HG02588 (cell line): ENCODE data around the gene EPN2.
A peak's percentile ranks its signal among the peaks of the same experiment; 100 is the strongest.
"Not testable (repeated sequence)": the region's sequence is repeated elsewhere in the genome, so short reads cannot be mapped to it uniquely, and the experiment has no call there.

Source experiments
- ATAC-seq: cut with Tn5 transposase; IDR thresholded peaks from one replicate; pipeline ENCODE4 v1.9.1; 2021; ENCODE audit warnings: mild to moderate bottlenecking, moderate library complexity; ENCODE audit not compliant: unreplicated experiment

The EPN2 gene

GRCh38 chr17:19264681-19265080 is 27.5 kb downstream of the EPN2 start:
- ATAC-seq = no peak

GRCh38 chr17:19265755-19266154 is 28.6 kb downstream of the EPN2 start:
- no peak for ATAC-seq

GRCh38 chr17:19268611-19269010 is 31.4 kb downstream of the EPN2 start:
- ATAC-seq = no peak

GRCh38 chr17:19269106-19269505 is 31.9 kb downstream of the EPN2 start:
- ATAC-seq = no peak

- ATAC-seq = no peak
Measured at GRCh38 chr17:19269641-19270040, 32.5 kb downstream of the EPN2 start.

- no peak for ATAC-seq
Measured at GRCh38 chr17:19270347-19270703, 33.2 kb downstream of the EPN2 start.

GRCh38 chr17:19270704-19271611 is 33.8 kb downstream of the EPN2 start:
- ATAC-seq = peak; percentile 86

GRCh38 chr17:19271780-19272357 is 34.7 kb downstream of the EPN2 start:
- ATAC-seq = no peak

GRCh38 chr17:19273731-19274130 is 36.6 kb downstream of the EPN2 start:
- ATAC-seq = no peak

GRCh38 chr17:19274893-19275292 is 37.7 kb downstream of the EPN2 start:
- no peak for ATAC-seq

- ATAC-seq = no peak
Measured at GRCh38 chr17:19275457-19276127, 38.4 kb downstream of the EPN2 start.

- not testable (repeated sequence) for ATAC-seq
Measured at GRCh38 chr17:19278284-19278683, 41.1 kb downstream of the EPN2 start.

GRCh38 chr17:19278729-19279128 is 41.6 kb downstream of the EPN2 start:
- ATAC-seq = no peak

- ATAC-seq = no peak
Measured at GRCh38 chr17:19281161-19281560, 44.0 kb downstream of the EPN2 start.

GRCh38 chr17:19284005-19284959 is 47.1 kb downstream of the EPN2 start:
- no peak for ATAC-seq

- ATAC-seq = no peak
Measured at GRCh38 chr17:19285213-19285900, 48.2 kb downstream of the EPN2 start.

GRCh38 chr17:19286751-19287341 is 49.7 kb downstream of the EPN2 start:
- ATAC-seq = no peak

GRCh38 chr17:19287651-19288050 is 50.5 kb downstream of the EPN2 start:
- no peak for ATAC-seq

- ATAC-seq = no peak
Measured at GRCh38 chr17:19288453-19288852, 51.3 kb downstream of the EPN2 start.
